NB4 (cell line): Measurements from ENCODE around the gene SLC47A2.
"Not testable (repeated sequence)": the region's sequence is repeated elsewhere in the genome, so short reads cannot be mapped to it uniquely, and the experiment has no call there.

ENCODE experiments used
- DNase-seq: peaks from one replicate; pipeline ENCODE4 v3.0.0; 2010; ENCODE audit warnings: low read depth
- H3K4me3 ChIP-seq: one replicate; pipeline ENCODE4 v1.5.1; 2011; ENCODE audit warnings: mild to moderate bottlenecking, low read depth, low read length, moderate library complexity
- MYC ChIP-seq: IDR thresholded peaks from 2 replicates; pipeline ENCODE4 v1.6.1; 2011; ENCODE audit warnings: low read depth, low read length
- POLR2A ChIP-seq: IDR thresholded peaks from 2 replicates; pipeline ENCODE4 v1.6.1; 2011; ENCODE audit warnings: mild to moderate bottlenecking; ENCODE audit not compliant: insufficient read length; ENCODE audit errors: extremely low read depth
- TF ChIP-seq, protein P1 (sequence below): IDR thresholded peaks from 2 replicates; pipeline ENCODE4 v1.6.1; 2011; ENCODE audit warnings: low read depth, low read length
- TF ChIP-seq, protein P2 (sequence below): IDR thresholded peaks from one replicate; pipeline ENCODE4 v1.5.1; 2012; ENCODE audit warnings: low read depth, low read length

Gene SLC47A2, protein sequence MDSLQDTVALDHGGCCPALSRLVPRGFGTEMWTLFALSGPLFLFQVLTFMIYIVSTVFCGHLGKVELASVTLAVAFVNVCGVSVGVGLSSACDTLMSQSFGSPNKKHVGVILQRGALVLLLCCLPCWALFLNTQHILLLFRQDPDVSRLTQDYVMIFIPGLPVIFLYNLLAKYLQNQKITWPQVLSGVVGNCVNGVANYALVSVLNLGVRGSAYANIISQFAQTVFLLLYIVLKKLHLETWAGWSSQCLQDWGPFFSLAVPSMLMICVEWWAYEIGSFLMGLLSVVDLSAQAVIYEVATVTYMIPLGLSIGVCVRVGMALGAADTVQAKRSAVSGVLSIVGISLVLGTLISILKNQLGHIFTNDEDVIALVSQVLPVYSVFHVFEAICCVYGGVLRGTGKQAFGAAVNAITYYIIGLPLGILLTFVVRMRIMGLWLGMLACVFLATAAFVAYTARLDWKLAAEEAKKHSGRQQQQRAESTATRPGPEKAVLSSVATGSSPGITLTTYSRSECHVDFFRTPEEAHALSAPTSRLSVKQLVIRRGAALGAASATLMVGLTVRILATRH

DNA sequence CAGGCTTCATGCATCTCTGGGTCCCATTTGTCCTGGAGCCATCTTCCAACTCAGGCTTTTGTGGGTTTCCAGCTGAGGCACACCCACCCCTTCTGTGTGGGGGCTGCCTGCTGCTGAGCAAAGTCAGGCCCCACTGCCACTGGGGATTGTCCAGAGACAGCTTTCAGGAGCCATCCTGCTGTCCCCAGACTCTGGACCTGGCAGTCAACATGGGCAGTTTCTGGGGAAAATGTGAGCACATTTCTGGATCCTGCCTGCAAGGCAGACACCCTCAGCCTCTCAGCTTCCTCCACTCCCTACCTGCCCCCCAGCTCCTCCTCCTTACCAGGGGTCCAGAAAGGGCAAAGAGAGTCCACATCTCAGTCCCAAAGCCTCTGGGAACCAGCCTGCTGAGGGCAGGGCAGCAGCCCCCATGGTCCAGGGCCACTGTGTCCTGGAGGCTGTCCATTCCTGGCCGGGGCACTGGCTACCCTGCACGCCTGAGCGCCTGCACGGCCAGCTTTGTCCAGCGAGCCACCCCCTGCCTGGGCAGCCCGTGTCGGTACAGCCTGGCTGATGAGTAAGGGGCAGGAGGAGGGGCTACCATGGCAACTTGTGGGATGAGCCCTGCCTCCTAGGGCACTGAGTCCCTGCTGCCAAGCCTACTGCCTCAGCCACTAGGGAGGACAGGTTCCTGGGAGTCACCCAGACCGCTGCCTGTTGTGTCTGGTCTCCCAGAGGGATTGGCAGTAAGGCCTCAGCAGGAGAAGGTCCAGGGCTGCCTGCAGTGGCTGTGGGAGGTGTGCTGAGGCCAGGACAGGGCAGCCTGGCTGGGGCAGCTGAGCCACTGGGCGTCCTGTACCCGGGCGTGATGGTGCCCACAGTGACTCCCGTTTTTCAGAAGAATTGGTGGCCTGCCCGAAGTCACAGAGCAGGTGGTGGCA is at the start of gene SLC47A2:
Gene SLC47A2, minus strand, starts transcription at position 477 of the 923 bp plus-strand sequence. Its CDS starts 29 bp downstream, at position 448.
- no peak for TF ChIP-seq MYC
- TF ChIP-seq, protein P1, sequence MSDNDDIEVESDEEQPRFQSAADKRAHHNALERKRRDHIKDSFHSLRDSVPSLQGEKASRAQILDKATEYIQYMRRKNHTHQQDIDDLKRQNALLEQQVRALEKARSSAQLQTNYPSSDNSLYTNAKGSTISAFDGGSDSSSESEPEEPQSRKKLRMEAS = no peak
- TF ChIP-seq, protein P2, sequence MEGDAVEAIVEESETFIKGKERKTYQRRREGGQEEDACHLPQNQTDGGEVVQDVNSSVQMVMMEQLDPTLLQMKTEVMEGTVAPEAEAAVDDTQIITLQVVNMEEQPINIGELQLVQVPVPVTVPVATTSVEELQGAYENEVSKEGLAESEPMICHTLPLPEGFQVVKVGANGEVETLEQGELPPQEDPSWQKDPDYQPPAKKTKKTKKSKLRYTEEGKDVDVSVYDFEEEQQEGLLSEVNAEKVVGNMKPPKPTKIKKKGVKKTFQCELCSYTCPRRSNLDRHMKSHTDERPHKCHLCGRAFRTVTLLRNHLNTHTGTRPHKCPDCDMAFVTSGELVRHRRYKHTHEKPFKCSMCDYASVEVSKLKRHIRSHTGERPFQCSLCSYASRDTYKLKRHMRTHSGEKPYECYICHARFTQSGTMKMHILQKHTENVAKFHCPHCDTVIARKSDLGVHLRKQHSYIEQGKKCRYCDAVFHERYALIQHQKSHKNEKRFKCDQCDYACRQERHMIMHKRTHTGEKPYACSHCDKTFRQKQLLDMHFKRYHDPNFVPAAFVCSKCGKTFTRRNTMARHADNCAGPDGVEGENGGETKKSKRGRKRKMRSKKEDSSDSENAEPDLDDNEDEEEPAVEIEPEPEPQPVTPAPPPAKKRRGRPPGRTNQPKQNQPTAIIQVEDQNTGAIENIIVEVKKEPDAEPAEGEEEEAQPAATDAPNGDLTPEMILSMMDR = no peak
- no peak for TF ChIP-seq POLR2A
- H3K4me3 ChIP-seq = no peak within 1 kb of the TSS
- DNase-seq = no peak

DNA sequence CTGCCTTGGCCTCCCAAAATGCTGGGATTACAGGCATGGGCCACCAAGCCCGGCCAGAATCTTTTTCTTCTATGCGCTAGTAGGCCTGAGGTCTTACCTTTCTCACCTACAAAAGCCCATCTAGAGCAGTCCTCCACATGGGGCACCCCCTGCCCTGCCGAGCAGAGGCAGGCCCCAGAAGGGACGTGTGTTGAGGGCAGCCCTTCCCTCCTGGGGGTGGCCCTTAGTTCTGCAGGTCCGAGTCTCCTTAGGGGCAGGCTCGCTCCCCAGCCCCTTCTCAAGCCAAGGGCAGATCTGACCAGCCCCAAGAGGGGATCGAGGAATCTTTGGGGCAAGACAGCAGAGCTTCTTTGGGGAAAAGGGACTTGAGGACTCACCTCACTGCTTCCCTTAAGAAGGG is 49.6 kb upstream of the SLC47A2 start:
- TF ChIP-seq, protein P2 = no peak
- TF ChIP-seq MYC = no peak
- TF ChIP-seq POLR2A = no peak
- TF ChIP-seq, protein P1 = no peak
- no peak for DNase-seq
- no peak overlapping the region for H3K4me3 ChIP-seq

DNA sequence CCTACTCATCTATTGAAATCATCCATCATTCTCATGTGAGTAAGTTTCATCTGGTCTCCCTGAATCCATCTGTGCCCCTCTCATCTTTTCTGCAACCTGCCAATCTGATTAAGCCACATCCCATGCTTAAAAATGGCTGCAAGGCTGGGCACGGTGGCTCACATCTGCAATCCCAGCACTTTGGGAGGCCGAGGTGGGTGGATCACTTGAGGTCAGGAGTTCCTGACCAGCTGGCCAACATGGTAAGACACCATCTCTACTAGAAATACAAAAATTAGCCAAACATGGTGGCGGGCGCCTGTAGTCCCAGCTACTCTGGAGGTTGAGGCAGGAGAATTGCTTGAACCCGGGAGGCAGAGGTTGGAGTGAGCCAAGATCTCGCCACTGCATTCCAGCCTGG is 47.6 kb upstream of the SLC47A2 start:
- not testable (repeated sequence) for DNase-seq, H3K4me3 ChIP-seq

DNA sequence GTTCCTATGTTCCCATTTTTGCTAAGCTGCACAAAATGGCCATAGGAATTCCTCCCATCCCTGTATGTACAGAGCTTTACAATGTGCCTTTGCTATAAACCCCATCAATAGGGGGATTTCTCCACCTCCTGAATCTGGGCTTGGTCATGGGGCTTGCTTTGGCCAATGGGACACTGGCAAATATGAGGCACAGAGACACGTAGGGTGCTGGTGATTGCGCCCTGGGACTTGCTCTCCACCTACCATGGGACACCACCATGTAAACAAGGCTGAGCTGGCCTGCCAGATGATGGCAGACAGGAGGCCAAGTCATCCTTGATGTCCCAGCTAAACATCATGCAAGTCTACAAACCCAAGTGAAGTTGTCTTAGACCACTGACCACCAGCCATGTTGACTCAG is 47.0 kb upstream of the SLC47A2 start:
- no peak for DNase-seq
- no peak overlapping the region for H3K4me3 ChIP-seq
- TF ChIP-seq, protein P1 = no peak
- TF ChIP-seq POLR2A (no peak), MYC (no peak)
- TF ChIP-seq, protein P2 = no peak

DNA sequence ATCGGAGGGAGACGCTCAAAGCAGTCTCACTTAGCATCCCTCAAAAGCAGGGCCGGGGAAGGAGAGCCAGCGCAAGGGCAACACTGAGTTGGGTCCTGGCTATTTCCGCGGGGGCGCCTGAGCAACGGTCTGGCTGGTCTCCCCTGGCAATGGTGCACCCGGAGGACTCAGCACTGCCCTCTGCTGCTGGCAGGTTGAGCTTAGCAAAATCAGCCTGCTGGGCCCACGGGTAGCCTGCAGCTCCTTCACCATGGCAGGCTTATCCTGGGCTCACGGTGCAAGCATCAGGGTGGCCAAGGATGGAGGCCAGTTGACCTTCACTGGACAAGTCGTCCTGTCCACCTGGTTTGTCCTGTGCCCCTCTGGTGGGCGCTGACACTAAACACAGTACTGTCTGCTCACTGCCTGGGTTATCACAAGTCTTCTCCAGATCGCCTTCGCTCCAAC is 46.2 kb upstream of the SLC47A2 start:
- TF ChIP-seq POLR2A (no peak), MYC (0 out of 2 replicates have a peak, but pooled peaks have one; percentile 9)
- TF ChIP-seq, protein P2 = peak; percentile 86
- TF ChIP-seq, protein P1 = no peak
- peak; percentile 80 for DNase-seq
- no peak overlapping the region for H3K4me3 ChIP-seq

DNA sequence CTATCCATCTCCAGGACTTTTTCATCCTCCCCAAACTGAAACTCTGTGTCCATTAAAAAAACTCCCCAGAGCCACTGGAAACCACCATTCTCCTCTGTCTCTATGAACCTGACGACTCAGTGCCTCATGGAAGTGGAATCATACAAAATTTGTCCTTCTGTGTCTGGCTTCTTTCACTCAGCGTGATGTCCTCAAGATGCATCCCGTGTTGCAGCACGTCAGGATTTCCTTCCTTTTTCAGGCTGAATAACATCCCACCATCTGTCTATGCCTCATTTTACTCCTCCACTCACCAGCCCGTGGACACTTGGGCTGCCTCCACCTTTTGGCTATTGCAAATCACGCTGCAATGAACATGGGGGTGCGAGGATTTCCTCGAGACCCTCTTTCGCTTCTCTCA is 44.4 kb upstream of the SLC47A2 start:
- TF ChIP-seq, protein P1 = no peak
- TF ChIP-seq POLR2A (no peak), MYC (no peak)
- TF ChIP-seq, protein P2 = no peak

More for the DNA sequence above, 44.4 kb upstream of the SLC47A2 start:
- H3K4me3 ChIP-seq = no peak overlapping the region
- DNase-seq = no peak
